SKM-1 (cell line): Measurements from ENCODE around the gene POLD4.

ENCODE experiments used
- DNase-seq: peaks from one replicate; lab custom pipeline; 2025; ENCODE audit not compliant: unreplicated experiment; lab: John Stamatoyannopoulos, UW

POLD4 gene

DNA sequence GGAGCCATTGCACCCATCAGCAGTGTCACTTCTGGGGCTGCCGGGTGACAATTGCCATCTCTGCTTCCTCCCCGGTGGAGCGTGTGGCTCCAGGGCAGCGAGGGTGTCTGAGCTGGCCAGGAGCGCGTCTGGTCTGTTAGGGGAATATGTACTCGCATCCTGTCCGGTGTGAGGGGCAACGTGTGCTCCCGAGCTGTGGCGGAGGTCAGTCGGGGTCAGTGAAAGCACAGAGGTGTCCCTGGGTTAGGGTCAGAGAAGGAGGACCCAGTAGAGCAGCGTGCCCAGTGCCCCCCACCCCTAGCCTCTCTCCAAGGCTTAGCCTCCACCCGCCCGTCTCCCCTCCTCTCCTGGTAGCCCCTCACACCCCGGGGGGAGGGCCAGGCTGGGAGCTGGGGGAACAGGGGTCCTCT is 18.6 kb upstream of the POLD4 start:
- no peak for DNase-seq

GRCh38 chr11:67371189-67371910 is 18.0 kb upstream of the POLD4 start:
- peak; percentile 30 for DNase-seq

DNA sequence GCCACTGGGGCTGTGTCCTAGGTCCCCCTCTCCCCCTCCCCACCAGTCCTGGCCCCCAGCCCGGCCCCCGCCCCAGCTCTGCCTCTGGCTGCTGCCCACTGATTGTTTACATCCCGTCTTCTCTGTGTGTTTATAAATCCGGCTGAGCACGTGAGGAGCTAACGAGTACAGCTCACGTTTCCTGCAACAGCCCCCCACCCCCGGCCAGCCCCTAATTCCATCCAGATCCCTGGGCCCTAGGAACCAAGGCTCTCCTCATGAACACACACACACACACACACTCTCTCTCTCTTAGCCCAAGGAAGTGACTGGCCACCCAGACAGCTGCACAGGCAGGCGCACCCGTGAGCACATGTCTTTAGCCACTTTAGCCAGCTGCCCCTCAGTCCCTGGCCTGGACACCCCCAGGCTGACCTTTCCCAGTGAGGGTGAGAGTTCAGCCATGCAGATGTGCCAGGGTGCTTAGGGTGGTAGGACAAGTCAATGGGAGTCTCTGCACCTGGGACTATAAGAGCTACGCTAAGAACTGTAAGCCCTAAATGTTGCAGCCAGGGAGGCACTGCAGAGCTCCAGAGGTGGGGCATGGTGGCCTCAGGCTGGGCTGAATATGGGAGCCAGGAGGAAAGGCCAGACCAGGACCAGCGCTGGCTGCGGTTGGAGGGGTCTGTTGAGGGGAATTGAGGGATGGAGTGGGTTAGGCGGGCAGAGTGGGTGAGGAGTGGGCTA is 17.2 kb upstream of the POLD4 start:
- no peak for DNase-seq

DNA sequence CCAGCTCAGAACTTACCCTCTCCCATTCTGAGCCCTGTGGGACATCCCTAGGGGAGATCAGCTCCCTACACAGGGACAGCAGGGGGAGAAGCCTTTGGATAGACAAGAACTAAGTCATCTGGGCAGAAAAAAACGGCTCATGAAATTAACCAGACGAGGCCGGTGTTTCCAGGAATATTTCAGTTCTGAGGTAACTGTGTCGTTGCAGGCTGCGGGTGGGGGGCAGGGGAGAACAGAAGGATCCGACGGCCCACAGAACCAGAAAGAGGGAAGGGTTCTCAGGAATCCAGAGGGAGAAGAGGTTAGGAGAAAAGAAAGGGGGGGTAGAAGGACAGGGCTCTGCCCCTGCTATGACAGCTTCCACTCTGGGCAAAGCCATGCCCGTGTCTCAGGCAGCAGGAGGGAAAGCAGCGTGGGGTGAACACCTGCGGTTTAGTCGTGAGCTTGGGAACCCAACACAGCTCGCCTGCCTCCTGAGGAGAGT is 16.5 kb upstream of the POLD4 start:
- DNase-seq, result no peak

- no peak for DNase-seq
Observed at GRCh38 chr11:67369275-67369674, 15.9 kb upstream of the POLD4 start.

DNA sequence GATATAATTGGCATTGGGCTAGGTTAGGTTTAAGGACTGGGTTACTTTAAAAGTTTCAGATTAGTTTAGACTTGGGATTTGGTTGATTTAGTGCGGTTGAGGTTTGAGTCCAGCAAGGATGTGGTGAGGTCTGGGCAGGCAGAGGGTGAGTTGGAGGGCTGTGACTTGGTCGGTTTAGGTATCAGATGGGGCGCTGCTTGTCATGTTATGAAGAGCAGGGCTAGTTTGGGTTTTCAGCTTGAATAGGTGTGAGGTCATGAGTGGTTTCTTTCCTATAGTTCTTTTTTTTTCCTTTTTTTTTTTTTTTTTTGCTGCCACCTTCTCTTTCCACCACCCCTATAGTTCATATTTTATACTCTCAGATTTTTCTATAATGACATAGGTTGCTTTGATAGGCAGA is 15.3 kb upstream of the POLD4 start:
- DNase-seq, result no peak

GRCh38 chr11:67367761-67368227 is 14.4 kb upstream of the POLD4 start:
- DNase-seq, result no peak

DNA sequence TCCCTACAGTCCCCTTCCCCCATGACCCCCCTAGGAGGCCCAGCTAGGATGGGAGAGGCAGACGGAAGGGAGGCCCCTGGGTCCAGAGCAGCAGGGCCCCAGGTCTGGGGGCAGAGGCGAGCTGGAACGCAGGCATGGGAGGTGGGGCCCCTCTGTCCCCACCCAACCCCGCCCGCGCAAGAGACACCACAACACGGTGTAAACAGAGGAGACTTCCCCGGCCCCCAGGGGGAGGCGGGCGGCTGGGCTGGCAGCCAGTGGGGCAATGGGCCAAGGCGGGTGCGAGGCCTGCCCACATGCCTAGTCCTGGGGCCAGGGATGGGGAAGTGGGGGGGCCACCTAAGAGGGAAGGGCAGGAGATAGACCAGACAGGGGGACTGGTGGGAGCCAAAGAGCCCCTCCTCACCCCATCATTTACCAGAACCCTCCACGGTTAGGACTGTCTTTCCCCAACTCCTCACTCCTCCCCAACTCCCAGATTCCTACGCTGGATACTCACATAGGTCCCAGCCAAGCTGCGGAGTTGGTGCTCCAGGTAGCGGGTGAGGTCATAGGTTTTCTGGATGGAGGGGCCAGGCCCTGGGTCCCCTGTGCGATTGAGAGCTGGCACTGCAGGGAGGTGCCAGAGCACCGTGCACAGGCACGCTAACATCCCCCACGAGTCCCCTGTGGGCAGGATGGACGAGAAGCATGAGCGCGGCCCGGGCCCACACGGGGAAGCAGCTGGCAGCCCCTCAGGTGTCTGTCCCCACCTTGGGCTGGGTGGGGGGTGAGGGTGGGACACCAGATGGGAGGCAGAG is 13.8 kb upstream of the POLD4 start:
- DNase-seq, result no peak

DNA sequence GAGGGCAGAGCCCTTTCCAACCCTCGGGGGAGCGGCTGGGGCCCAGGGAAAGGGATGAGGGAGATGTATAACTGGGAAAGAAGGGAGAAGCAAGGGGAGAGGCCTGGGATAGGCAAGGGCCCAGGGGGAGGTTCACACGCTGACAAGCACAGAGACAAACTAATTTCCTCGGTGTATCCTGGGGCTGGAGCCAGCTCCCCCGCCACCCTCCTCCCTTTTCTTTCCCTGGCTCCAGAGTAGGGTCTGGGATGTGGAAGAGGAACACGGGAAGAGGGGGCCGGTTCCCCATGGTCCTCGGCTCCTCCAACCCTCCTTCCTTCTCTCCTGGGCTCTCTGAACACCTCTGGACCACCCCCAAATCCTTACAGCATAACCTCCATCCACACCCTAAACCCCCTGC is 13.2 kb upstream of the POLD4 start:
- DNase-seq, result no peak

GRCh38 chr11:67365736-67366444 is 12.5 kb upstream of the POLD4 start:
- no peak for DNase-seq

GRCh38 chr11:67364783-67365722 is 11.7 kb upstream of the POLD4 start:
- no peak for DNase-seq

GRCh38 chr11:67364169-67364568 is 10.8 kb upstream of the POLD4 start:
- no peak for DNase-seq

GRCh38 chr11:67357831-67358670 is 4.7 kb upstream of the POLD4 start:
- DNase-seq, result no peak

DNA sequence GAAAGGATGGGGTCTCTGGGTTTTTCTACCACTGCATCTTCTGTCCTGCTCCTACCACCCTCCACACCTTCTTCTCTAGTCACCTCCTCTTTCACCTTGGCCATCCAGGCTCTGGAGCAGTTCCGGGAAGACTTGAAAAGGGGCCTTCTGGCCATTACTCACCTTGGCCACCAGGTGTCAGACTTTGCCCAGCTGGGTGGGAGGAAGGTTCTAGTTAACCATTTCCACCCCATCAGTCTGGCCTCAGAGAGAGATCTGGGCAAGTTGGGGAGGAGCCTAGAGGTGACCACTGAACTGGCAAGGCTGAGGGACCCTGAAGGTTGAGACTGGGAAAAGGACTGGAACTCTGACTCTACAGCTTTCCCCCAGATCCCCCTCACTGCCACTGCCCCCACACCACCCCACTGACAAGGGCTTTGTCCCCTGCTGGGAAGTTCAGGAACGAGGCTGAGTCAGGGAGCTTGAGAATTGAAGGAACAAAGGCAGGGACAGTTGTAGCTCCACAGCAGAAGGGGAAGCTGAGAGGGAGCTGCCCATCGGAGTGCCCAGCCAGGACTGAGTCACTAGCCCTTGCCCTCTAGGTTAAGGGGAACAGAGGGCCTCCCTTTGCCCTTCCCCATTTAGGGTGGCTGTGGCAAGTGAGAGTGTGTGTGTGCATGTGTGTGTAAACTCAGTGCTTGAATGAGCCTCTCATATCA is 3.7 kb upstream of the POLD4 start:
- peak; percentile 86 for DNase-seq

GRCh38 chr11:67356387-67356863 is 3.1 kb upstream of the POLD4 start:
- DNase-seq, result no peak

- no peak for DNase-seq
Observed at GRCh38 chr11:67355794-67356386, 2.5 kb upstream of the POLD4 start.

GRCh38 chr11:67355023-67355793 is 1.9 kb upstream of the POLD4 start:
- DNase-seq, result no peak
